Activated CD4-positive, alpha-beta memory T cell treated with anti-CD3 and anti-CD28 coated beads, Interleukin-2, amount 10 ng/mL, durations not matched to agents 7 days and 5 days (primary cell): ENCODE results near the gene IL15RA. TPM values are rescaled to one million over a fixed set of nuclear protein-coding genes. Genes with fewer than 3 reads are reported as not detected.
"Not testable (repeated sequence)": the region's sequence is repeated elsewhere in the genome, so short reads cannot be mapped to it uniquely, and the experiment has no call there.

Source experiments
- CTCF ChIA-PET: fragments of 350-600 bp; sonication (Branson Sonifier 250); formaldehyde crosslinking; loops from one replicate; lab custom pipeline; 2021; ENCODE audit warnings: antibody characterized with exemption, inconsistent platforms; lab: Charles Lee
- POLR2A ChIA-PET: fragments of 350-600 bp; sonication (Branson Sonifier 250); formaldehyde crosslinking; loops from one replicate; lab custom pipeline; 2021; ENCODE audit warnings: antibody characterized with exemption; lab: Charles Lee
- DNase-seq: peaks from one replicate; pipeline ENCODE4 v3.0.0-alpha.2; 2020
- H3K27ac Mint-ChIP-seq: one replicate; pipeline ENCODE4 v1.8.0; 2021; ENCODE audit warnings: mild to moderate bottlenecking, mixed read lengths
- H3K27me3 Mint-ChIP-seq: one replicate; pipeline ENCODE4 v1.8.0; 2021; ENCODE audit warnings: mixed read lengths
- H3K36me3 Mint-ChIP-seq: one replicate; pipeline ENCODE4 v1.8.0; 2021; ENCODE audit warnings: low read depth, mixed read lengths
- H3K4me1 Mint-ChIP-seq: one replicate; pipeline ENCODE4 v1.8.0; 2021; ENCODE audit warnings: mixed read lengths
- H3K4me3 Mint-ChIP-seq: one replicate; pipeline ENCODE4 v1.8.0; 2021; ENCODE audit warnings: mild to moderate bottlenecking, mixed read lengths
- H3K9me3 Mint-ChIP-seq: one replicate; pipeline ENCODE4 v1.8.0; 2021; ENCODE audit warnings: mixed read lengths
- total RNA-seq, 2 experiments: library from RNA; stranded (reverse); gene quantifications; one replicate each; pipeline ENCODE4 v1.2.3, GENCODE V29; 2021

IL15RA gene
- total RNA-seq, 2 experiments from 2014 or later: 22.1 to 24.5 TPM

DNA sequence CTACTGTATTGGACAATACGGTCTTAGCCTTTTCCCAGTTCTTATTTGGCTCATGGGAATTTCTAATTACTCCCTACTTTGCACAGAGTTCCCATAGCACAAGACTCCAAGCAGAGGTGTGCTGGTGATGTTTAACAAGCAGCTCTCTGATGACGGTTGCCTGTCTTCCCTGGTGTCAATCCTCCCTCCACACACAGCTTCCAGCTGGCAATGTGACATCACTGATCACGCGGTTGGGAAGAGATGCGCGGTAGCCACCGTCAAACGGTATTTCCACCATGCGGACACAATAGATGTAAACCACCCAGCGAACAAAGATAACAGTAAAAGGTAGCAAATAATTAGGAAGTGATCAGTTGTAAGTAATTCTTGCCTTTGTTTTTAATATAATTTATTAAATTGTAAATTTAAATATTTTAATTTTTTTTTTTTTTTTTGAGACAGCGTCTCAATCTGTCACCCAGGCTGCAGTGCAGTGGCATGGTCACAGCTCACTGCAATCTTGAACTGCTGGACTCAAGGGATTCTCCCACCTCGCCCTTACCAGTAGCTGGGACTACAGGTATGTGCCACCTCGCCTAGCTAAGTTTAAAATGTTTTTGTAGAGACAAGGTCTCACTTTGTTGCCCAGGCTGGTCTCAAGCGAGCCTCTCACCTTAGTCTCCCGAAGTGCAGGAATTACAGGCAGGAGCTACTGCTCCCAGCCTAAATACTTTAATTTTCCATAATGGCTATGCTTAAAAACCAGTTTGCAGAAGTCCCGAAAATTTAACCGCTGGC, 36.3 kb upstream of the IL15RA start:
- POLR2A ChIA-PET: interaction anchor here (0.8 to 2.2 kb wide), 12 partner anchors 9 to 76 kb away, joined by 3 to 17 read pairs (median 4); partner anchors contain the start of gene IL15RA
- Mint-ChIP-seq H3K4me1 (peaks cover 56% of the 10 kb centered on the region), H3K4me3 (no peak overlapping the region), H3K9me3 (no peaks in the 10 kb centered on the region), H3K27me3 (no peaks in the 10 kb centered on the region), H3K36me3 (peaks cover 70% of the 10 kb centered on the region), H3K27ac (peak overlapping the region; percentile 90)
- CTCF ChIA-PET: interaction anchor here (0.5 to 3.1 kb wide), 19 partner anchors 10 to 678 kb away, joined by 3 to 28 read pairs (median 3); partner anchors contain the start of gene GDI2
- no peak for DNase-seq

DNA sequence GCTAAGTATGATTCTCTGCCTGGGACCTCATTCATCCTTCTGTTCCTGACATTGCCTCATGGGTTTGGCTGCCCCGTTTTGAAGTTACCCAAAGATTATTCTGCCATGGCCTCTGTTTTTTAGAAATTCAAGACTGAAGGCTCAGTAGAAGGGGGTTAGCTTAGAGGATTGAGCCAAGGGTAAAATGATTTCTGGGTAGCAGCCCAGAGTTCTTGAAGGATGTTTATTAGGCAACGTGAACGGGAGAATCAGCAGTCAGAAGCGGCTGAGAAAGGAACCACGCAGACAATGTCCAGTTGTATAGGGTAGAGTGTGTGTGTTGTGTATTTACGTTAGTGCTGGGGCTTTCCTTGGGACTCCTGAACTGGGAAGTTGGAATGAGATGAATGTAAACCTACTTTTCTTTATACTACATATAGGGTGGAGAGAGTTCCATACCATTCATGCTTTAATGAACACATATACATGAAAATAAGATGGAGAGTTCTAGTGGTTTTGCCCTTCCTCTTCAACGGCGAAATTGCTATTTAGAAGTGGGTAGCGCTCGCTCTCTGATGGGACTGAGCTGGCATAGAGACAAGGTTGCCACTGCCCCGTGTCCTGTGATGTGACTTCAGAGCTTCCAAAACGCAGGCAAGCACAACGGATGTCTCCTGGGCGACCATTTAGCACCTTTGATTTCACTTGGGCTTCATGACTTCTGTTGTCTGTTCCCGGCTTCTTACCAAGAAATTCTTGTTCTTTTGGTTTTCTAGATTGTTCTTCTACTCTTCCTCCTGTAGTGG, 35.0 kb upstream of the IL15RA start:
- Mint-ChIP-seq H3K36me3 (peaks cover 71% of the 10 kb centered on the region), H3K4me3 (no peak overlapping the region), H3K9me3 (peaks cover 10% of the 10 kb centered on the region), H3K27ac (no peak overlapping the region), H3K4me1 (peaks cover 50% of the 10 kb centered on the region), H3K27me3 (no peaks in the 10 kb centered on the region)
- CTCF ChIA-PET: no interaction called here
- no peak for DNase-seq
- POLR2A ChIA-PET: interaction anchor here (1.9 to 2.2 kb wide), 2 partner anchors 15 to 18 kb away, joined by 5 read pairs; no protein-coding TSS in a partner anchor

DNA sequence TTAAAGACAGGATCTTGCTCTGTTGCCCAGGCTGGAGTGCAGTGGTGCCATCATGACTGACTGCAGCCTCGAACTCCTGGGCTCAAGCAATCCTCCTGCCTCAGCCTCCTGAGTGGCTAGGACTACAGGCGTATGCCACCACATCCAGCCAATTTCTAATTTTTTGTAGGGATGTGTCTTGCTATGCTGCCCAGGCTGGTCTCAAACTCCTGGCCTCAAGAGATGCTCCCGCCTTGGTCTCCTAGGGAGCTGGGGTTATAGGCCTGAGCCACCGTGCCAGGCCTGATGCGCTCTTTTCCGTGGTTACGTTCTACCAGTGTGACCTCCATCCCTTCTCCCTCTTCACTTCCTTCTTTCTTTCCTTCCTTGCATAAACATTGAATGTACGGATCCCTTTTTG, 34.2 kb upstream of the IL15RA start:
- Mint-ChIP-seq H3K36me3 (peaks cover 72% of the 10 kb centered on the region), H3K9me3 (peaks cover 18% of the 10 kb centered on the region), H3K4me3 (no peak overlapping the region), H3K27ac (peak overlapping the region; percentile 37), H3K27me3 (no peaks in the 10 kb centered on the region), H3K4me1 (peaks cover 45% of the 10 kb centered on the region)
- ChIA-PET CTCF (no interaction called here), POLR2A (interaction anchor here (0.7 to 0.9 kb wide), 2 partner anchors 22 to 123 kb away, joined by 3 read pairs; no protein-coding TSS in a partner anchor)
- DNase-seq: no peak

DNA sequence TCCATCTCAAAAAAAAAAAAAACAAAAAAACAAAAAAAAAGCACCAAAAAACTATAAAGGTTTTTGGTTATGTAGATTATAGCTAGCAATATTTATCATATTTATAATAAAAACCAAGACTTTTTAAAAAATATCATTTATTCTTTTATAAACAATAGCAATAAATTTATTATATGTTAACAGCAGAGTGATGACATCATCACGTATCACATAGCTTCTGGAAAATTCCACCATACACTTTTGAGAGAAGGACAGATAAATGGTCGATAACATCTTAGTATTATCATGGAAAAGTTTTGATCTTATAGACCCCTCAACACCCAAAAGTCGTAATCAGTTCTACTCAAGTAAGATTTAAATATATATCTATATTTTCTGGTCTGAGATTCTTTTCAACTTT, 33.2 kb upstream of the IL15RA start:
- Mint-ChIP-seq H3K36me3 (peaks cover 64% of the 10 kb centered on the region), H3K9me3 (peaks cover 18% of the 10 kb centered on the region), H3K4me1 (peaks cover 39% of the 10 kb centered on the region), H3K27ac (no peak overlapping the region), H3K27me3 (no peaks in the 10 kb centered on the region), H3K4me3 (no peak overlapping the region)
- ChIA-PET POLR2A (interaction anchor here (0.9 to 2.3 kb wide), 3 partner anchors 34 to 122 kb away, joined by 3 to 9 read pairs (median 4); partner anchors contain the start of gene IL15RA), CTCF (interaction anchor here (0.7 to 1.4 kb wide), 4 partner anchors 27 to 234 kb away, joined by 3 to 5 read pairs (median 3); no protein-coding TSS in a partner anchor)
- DNase-seq: no peak

DNA sequence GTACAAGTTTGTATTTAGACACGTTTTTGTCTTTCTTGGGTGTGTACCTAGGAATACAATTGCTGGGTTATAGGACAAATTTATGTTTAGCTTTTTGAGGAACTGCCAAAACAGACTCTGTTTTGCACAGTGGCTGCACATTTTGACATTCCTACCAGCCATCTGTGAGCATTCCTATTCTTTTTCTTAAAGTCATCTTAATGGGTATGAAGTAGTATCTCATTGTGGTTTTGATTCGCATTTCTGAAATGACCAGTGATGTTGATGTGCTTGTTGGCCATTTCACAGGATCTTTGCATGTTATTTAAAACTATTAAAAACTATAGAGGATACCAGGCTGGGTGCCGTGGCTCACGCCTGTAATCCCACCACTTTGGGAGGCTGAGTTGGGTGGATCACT, 32.6 kb upstream of the IL15RA start:
- no peak for DNase-seq
- Mint-ChIP-seq H3K4me1 (peaks cover 36% of the 10 kb centered on the region), H3K27me3 (no peaks in the 10 kb centered on the region), H3K9me3 (peaks cover 18% of the 10 kb centered on the region), H3K27ac (no peak overlapping the region), H3K36me3 (peaks cover 58% of the 10 kb centered on the region), H3K4me3 (no peak overlapping the region)
- ChIA-PET POLR2A (interaction anchor here (1.2 to 2.3 kb wide), 2 partner anchors 33 to 38 kb away, joined by 4 to 9 read pairs; partner anchors contain the start of gene IL15RA), CTCF (interaction anchor here (0.9 to 1.4 kb wide), 2 partner anchors 32 to 77 kb away, joined by 3 to 5 read pairs; no protein-coding TSS in a partner anchor)

DNA sequence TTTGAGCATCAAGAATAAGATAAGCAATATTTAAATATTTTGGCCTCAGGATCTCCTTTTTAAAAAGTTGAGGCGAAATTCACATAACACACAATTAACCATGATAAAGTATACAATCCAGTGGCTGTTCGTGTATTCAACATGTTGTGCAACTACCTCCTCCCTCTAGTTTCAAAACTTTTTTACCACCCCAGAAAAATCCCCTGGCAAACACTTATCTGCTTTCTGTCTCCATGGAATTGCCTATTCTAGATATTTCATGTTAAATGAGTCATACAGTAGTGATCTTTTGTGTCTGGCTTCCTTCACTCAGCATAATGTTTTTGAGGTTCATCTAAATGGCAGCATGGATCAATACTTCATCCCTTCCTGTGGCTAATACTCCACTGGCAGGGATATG, 31.8 kb upstream of the IL15RA start:
- Mint-ChIP-seq H3K4me1 (peaks cover 36% of the 10 kb centered on the region), H3K27ac (no peak overlapping the region), H3K4me3 (no peak overlapping the region), H3K9me3 (peaks cover 18% of the 10 kb centered on the region), H3K27me3 (no peaks in the 10 kb centered on the region), H3K36me3 (peaks cover 50% of the 10 kb centered on the region)
- ChIA-PET CTCF (no interaction called here), POLR2A (interaction anchor here (2.3 kb wide), 1 partner anchor 33 kb away, joined by 9 read pairs; the partner anchor contains the start of gene IL15RA)
- no peak for DNase-seq

DNA sequence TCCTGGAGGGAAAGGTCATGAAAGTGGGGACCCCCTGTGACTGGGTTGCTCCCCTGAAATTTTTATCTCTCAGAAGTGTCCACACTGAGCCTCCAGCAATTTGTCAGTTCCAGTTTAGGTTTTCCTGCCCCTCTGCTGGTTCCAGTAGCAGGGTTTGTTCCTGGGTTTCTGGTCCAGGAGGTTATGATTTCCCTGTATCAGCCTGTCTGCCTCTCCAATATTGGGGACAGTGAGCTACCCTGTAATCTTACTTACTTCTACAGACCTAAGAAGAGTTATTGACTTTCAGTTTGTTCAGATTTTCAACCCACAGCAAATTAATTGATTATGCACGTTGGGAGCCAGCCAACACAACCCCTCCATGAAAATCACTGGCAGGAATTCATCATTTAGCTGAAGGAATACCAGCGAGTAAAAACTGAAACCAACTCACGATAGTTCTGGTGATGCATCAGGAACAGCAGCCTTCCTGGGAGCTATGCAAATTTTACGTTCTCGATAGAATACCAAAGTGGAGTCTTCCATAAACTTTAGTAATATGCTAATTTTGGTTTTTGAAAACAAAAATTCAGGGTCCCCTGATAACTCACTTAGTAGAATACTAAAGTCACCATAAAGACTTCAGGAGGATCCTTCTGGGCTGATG, 31.3 kb upstream of the IL15RA start:
- Mint-ChIP-seq H3K27ac (no peak overlapping the region), H3K27me3 (no peaks in the 10 kb centered on the region), H3K4me1 (peaks cover 39% of the 10 kb centered on the region), H3K9me3 (peaks cover 18% of the 10 kb centered on the region), H3K36me3 (peaks cover 46% of the 10 kb centered on the region), H3K4me3 (no peak overlapping the region)
- ChIA-PET CTCF (no interaction called here), POLR2A (interaction anchor here (2.3 kb wide), 1 partner anchor 32 kb away, joined by 9 read pairs; the partner anchor contains the start of gene IL15RA)
- no peak for DNase-seq

DNA sequence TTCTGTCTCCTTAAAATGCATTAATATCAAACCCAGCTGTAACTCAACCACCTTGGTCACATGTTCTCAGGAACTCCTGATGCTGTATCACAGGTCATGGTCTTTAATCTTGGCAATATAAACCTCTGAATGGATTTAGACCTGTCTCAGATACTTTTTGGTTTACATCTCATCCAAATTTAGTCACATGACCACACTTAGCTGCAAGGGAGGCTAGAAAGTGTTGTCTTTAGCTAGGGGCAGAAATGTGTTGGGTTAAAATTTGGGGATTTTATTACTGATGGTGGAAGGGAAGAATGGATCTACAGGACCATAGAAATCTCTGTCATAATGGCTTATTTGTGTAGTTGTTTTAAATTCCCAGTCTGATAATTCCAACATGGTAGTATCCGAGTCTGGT, 29.6 kb upstream of the IL15RA start:
- CTCF ChIA-PET: no interaction called here
- POLR2A ChIA-PET: interaction anchor here (1.0 kb wide), 1 partner anchor 30 kb away, joined by 4 read pairs; the partner anchor contains the start of gene IL15RA
- no peak overlapping the region for H3K27ac Mint-ChIP-seq

DNA sequence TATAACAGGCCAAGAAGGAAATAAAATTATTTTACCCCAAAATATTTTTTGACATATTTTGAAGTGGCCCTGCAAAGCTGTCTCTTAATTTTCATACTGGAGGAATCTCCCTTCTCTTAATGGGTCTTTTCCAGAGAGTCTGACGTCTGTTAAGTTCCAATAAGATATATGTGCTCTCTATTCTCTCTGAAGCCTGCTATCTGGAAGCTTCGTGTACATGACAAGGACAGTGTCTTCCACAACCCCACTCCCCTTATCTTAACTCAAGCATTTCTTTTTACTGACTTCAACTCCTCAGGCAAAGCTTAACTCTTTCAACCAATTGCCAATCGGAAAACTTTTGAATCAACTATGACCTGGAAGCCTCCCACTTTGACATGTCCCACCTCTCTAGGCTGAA, 29.2 kb upstream of the IL15RA start:
- POLR2A ChIA-PET: interaction anchor here (1.0 kb wide), 1 partner anchor 44 kb away, joined by 3 read pairs; no protein-coding TSS in a partner anchor

More for the DNA sequence above, 29.6 kb upstream of the IL15RA start:
- Mint-ChIP-seq H3K36me3 (peaks cover 32% of the 10 kb centered on the region), H3K27me3 (no peaks in the 10 kb centered on the region), H3K9me3 (peaks cover 18% of the 10 kb centered on the region), H3K4me1 (peaks cover 49% of the 10 kb centered on the region), H3K4me3 (no peak overlapping the region)
- DNase-seq: no peak

DNA sequence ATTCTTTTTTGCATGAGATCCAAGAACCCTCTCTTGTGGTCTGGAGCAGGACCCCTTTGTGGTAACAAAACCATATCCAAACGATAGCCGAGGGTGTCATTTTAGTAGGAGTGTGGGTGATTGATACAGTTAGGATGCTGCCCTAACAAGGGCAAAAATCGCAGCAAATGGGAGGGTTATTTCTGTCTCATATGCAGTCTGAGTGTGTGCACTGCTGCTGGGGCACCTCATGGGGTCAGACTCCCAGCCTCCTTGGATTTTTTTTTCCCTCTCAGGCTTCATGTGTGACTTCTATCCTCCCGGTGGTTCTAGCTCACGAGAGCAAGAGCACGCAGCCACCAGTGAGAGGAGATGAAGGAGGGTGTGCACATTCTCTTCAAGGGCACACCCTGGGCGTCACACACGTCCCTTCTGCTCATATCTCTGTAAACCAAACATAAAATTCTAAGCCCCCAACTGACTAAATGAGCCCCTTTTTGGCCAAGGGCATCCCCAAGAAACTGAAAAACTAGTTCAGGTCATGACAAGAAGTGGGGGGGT, 28.6 kb upstream of the IL15RA start:
- no peak for DNase-seq
- Mint-ChIP-seq H3K27ac (no peak overlapping the region), H3K4me3 (no peak overlapping the region), H3K27me3 (no peaks in the 10 kb centered on the region), H3K9me3 (peaks cover 18% of the 10 kb centered on the region), H3K36me3 (peaks cover 23% of the 10 kb centered on the region), H3K4me1 (peaks cover 51% of the 10 kb centered on the region)
- POLR2A ChIA-PET: interaction anchor here (1.0 kb wide), 1 partner anchor 45 kb away, joined by 3 read pairs; no protein-coding TSS in a partner anchor
- CTCF ChIA-PET: no interaction called here

More for the DNA sequence above, 29.2 kb upstream of the IL15RA start:
- H3K27me3 Mint-ChIP-seq: no peaks in the 10 kb centered on the region
- H3K36me3 Mint-ChIP-seq: peaks cover 29% of the 10 kb centered on the region
- CTCF ChIA-PET: no interaction called here
- no peak overlapping the region for H3K4me3 Mint-ChIP-seq
- H3K27ac Mint-ChIP-seq: no peak overlapping the region
- no peak for DNase-seq
- H3K9me3 Mint-ChIP-seq: peaks cover 18% of the 10 kb centered on the region
- H3K4me1 Mint-ChIP-seq: peaks cover 50% of the 10 kb centered on the region

DNA sequence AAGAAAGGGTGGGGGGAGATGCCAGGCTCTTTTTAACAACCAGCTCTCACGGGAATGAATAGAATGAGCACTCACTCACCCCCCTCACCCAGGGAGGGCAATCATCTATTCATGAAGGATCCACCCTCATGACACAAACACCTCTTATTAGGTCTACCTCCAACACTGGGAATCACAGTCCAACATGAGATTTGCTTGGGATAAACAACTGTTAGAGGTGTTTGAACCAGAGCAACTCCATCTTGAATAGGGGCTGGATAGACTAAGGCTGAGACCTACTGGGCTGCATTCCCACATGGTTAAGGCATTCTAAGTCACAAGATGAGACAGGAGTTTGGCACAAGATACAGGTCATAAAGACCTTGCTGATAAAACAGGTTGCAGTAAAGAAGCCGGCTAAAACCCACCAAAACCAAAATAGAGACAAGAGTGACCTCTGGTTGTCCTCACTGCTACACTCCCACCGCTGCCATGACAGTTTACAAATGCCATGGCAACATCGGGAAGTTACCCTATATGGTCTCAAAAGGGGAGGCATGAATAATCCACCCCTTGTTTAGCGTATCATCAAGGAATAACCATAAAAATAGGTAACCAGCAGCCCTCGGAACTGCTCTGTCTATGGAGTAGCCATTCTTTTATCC, 27.9 kb upstream of the IL15RA start:
- Mint-ChIP-seq H3K4me1 (peaks cover 57% of the 10 kb centered on the region), H3K36me3 (peaks cover 23% of the 10 kb centered on the region), H3K9me3 (peaks cover 18% of the 10 kb centered on the region)
- POLR2A ChIA-PET, CTCF ChIA-PET, DNase-seq, H3K4me3 Mint-ChIP-seq, H3K27ac Mint-ChIP-seq, H3K27me3 Mint-ChIP-seq: not testable (repeated sequence)
